T-helper 2 cell treated with Interferon-gamma antibody and Interleukin-4, amounts not matched to agents 5 μg/mL and 100 μg/mL, for 36 hours (primary cell): ENCODE results near the gene CDH23.
A peak's percentile ranks its signal among the peaks of the same experiment; 100 is the strongest.

Source experiments
- DNase-seq: peaks from one replicate; pipeline ENCODE4 v3.0.0; 2021; ENCODE audit warnings: low spot score
- H3K27ac Mint-ChIP-seq: one replicate; pipeline ENCODE4 v1.8.0; 2021; ENCODE audit warnings: mild to moderate bottlenecking, mixed read lengths
- H3K27me3 Mint-ChIP-seq: one replicate; pipeline ENCODE4 v1.8.0; 2021; ENCODE audit warnings: low read depth, mixed read lengths
- H3K36me3 Mint-ChIP-seq: one replicate; pipeline ENCODE4 v1.8.0; 2021; ENCODE audit warnings: low read depth, mixed read lengths
- H3K4me1 Mint-ChIP-seq: one replicate; pipeline ENCODE4 v1.8.0; 2021; ENCODE audit warnings: low read depth, mixed read lengths
- H3K4me3 Mint-ChIP-seq: one replicate; pipeline ENCODE4 v1.8.0; 2022; ENCODE audit warnings: mild to moderate bottlenecking, moderate library complexity, mixed read lengths
- H3K9me3 Mint-ChIP-seq: one replicate; pipeline ENCODE4 v1.8.0; 2021; ENCODE audit warnings: mixed read lengths

The CDH23 gene

DNA sequence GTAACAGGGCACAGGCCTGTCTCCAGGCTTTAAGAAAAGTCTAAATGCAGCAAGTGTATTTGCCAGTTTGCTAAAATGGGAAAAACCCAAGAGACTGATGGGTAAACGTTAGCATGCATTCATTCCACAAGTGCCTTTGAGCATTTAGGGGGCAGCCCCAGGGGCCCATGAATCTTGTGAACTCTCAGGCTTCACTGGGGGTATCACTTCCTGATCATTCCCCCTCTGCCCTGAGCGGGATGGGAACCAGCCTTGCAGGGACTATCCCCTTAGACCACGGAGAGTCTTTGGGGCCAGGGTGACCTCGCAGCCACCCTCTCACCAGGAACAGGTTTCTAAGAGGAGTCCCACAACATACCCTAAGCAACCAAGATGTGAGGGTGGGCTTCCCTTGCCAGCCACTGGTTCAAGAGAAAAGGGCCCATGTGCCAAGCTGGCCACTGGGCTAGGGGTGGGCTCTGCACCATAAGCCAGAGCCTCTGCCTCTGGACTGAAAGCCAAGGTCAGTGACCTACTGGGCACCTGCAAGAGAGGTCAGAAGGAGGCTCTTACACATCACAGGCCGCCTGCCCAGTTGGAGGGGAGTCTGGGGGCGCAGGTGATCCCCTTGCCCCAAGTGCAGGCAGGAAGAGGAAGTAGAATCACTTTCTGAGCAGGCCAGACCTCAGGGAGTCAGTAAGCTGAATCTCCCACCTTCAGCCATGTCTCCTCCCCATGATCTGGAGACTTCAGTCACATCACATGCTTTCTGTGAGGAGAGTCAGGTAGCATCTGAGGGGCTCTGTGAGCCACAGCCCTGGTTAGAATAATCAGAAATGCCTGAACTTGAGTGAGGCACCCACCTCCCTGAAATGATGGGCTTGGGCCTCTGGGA is 247.8 kb downstream of the CDH23 start:
- no peak overlapping the region for H3K4me3 Mint-ChIP-seq
- no peaks in the 10 kb centered on the region for H3K36me3 Mint-ChIP-seq
- DNase-seq = no peak
- H3K4me1 Mint-ChIP-seq = peaks cover 2% of the 10 kb centered on the region
- H3K27me3 Mint-ChIP-seq = no peaks in the 10 kb centered on the region
- H3K27ac Mint-ChIP-seq = no peak overlapping the region
- no peaks in the 10 kb centered on the region for H3K9me3 Mint-ChIP-seq

DNA sequence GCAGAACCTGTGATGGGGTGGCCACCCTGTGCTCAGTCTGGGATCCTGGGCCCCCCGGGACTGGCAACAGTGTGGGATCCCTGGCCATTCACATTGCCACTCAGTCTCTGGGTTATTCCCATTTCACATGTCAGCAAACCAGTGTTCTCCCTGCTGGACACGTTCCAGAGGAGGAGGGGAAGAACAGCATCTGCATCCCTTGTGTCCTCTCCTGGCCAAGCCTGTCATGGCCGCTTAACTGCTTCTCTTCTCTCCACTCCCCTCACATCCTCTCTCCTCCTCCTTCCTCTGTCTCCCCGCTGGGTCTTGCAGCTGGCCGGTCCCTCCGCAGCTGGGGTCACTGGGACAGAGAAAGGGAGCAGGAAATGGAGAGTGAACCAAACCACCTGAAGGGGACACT is 248.5 kb downstream of the CDH23 start:
- peaks cover 2% of the 10 kb centered on the region for H3K4me1 Mint-ChIP-seq
- no peaks in the 10 kb centered on the region for H3K27me3 Mint-ChIP-seq
- no peak for DNase-seq
- peak overlapping the region; percentile 8 for H3K27ac Mint-ChIP-seq
- H3K9me3 Mint-ChIP-seq = no peaks in the 10 kb centered on the region
- no peaks in the 10 kb centered on the region for H3K36me3 Mint-ChIP-seq
- H3K4me3 Mint-ChIP-seq = no peak overlapping the region

DNA sequence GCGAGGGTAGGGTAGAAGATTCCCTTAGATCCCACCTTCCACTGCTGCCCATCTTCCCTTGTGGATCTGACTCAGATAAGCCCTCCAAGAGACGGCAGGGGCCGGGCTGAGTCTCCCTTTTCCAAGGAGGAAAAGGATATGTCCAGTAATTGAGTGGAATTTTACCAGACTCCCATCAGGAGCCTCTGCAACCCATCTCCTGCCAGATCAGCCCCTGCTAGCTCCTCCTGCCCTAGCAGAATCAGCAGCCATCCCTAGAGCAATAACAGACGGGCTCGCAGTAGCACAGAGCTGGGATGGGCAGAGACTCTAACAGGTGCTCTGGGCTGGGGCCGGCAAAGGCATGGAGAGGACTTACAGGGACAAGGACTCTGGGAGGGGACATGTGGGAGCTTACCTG is 249.3 kb downstream of the CDH23 start:
- H3K36me3 Mint-ChIP-seq = no peaks in the 10 kb centered on the region
- peaks cover 2% of the 10 kb centered on the region for H3K4me1 Mint-ChIP-seq
- H3K27ac Mint-ChIP-seq = no peak overlapping the region
- no peak for DNase-seq
- H3K9me3 Mint-ChIP-seq = no peaks in the 10 kb centered on the region
- H3K27me3 Mint-ChIP-seq = no peaks in the 10 kb centered on the region
- H3K4me3 Mint-ChIP-seq = no peak overlapping the region

DNA sequence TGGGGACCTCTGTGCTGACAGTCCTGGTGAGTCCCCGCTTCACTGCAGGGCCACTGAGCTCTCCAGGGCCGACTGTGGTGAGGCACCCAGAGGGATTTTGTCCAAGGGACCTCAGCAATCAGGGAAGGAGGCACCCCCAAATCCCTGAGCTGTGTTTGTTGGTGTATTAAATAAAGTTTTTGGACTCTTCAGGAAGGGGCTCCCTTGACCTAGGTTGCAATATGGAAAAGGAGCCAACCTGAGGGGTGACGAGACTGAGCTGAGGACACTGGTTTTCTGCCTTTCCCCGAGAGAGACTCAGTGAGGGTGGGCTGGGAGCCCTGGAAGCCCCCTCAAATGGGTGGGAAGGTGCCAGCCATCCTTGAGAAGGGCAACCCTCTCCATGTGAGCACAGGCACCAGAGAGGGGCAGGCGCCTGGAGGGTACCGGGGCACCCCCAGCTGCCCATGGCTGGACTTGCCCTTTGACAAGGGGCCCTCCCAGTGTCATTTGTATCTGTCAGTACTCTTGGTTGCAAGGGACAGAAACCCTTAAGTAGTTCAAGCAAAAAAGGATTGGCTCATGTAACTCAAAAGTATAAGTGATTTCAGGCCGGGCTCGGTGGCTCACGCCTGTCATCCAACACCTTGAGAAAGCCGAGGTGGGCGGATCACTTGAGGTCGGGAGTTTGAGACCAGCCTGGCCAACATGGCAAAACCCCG is 250.0 kb downstream of the CDH23 start:
- no peak overlapping the region for H3K27ac Mint-ChIP-seq
- no peaks in the 10 kb centered on the region for H3K9me3 Mint-ChIP-seq
- H3K36me3 Mint-ChIP-seq = no peaks in the 10 kb centered on the region
- H3K4me3 Mint-ChIP-seq = no peak overlapping the region
- no peaks in the 10 kb centered on the region for H3K27me3 Mint-ChIP-seq
- no peak for DNase-seq
- peaks cover 2% of the 10 kb centered on the region for H3K4me1 Mint-ChIP-seq

DNA sequence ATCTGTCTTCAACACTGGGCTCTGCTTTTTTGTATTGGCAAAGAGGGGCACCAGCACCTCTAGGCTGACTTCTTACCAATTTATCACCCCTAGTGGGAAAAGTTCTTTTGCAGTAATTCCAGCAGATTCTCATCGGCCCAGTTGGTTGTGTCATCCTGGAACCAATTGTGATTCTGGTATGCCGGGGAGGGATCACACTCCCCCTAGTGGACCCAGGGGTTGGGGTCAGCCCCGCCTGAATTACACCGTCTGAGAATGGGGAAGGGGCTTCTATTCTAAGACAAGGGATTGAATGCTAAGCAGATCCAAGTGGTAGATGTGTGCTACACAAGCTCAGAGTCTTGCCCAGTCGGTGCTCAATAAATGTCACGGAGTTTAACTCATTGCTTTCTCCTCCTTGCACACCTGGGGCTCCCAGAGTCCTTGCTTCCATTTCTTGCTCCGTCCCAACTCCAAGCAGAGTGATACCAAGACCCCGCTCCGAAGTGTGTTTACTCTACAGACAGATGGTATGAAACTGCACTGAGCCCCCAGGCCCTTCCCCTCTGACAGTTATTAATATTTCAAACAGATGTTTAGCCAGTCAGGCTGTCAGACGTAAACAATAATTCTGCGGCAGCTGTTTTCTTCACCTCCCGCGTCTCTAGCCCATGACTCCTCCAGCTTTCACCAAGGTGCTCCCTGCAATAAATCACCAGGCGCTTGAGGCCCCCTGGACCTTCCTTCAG is 251.0 kb downstream of the CDH23 start:
- H3K36me3 Mint-ChIP-seq = no peaks in the 10 kb centered on the region
- no peak overlapping the region for H3K4me3 Mint-ChIP-seq
- no peaks in the 10 kb centered on the region for H3K9me3 Mint-ChIP-seq
- H3K27me3 Mint-ChIP-seq = no peaks in the 10 kb centered on the region
- DNase-seq = no peak
- H3K4me1 Mint-ChIP-seq = peaks cover 2% of the 10 kb centered on the region
- H3K27ac Mint-ChIP-seq = no peak overlapping the region

DNA sequence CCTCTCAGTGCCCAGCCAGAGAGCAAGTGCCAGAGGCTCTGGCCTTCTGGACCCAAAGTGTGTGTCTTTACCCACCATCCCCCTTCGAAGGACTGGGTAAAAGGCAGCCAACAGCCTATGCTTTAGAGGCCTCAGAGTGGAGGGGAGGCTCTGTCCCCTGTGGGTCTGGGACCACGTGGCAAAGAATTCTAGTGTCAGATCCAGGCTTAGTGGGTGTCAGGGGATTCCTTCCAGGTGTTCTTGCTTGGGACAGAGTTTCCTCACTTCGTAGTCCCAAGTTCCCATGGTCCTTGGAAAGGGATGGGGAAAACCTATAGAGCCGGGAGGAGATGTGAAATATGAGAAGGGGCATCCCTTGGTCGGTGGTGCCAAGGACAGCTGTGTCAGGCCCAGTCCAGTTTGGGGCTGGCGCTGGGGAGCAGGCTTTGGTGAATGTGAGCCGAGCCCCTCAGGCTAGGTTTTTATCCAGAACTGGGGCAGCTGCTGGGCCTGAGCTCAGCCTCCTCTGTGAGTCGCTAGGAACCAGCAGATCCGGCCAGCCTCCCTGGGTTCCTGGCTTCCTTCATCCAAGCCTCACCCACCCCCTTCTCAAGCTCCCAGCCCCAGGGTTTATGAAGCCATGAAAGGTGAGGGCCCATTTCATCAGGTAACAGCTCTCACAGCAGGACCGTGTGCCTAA is 251.7 kb downstream of the CDH23 start:
- Mint-ChIP-seq H3K27me3 (no peaks in the 10 kb centered on the region), H3K27ac (no peak overlapping the region), H3K9me3 (no peaks in the 10 kb centered on the region)

DNA sequence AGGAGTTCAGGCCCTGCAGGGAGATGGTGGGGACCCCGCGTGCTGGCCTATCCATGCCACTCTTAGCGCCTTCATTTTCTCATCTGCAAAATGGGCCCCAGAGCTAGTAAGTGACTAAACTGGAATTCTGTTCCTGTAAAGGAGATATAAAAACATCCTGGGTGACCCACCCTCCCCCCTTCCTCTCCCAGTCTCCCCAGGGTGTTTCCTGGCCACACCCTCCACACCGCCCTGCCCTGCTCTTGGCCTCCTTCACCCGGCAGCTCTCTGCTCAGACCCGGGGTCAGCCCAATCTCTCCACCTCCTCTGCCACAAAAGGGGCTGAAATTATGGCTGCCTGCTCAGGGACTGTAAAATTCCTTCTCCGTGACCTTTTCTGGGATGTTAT is 252.2 kb downstream of the CDH23 start:
- no peak for DNase-seq
- peaks cover 2% of the 10 kb centered on the region for H3K4me1 Mint-ChIP-seq
- H3K36me3 Mint-ChIP-seq = no peaks in the 10 kb centered on the region
- H3K4me3 Mint-ChIP-seq = no peak overlapping the region
- H3K27me3 Mint-ChIP-seq = no peaks in the 10 kb centered on the region
- H3K9me3 Mint-ChIP-seq = no peaks in the 10 kb centered on the region
- H3K27ac Mint-ChIP-seq = no peak overlapping the region

More for the DNA sequence above, 251.7 kb downstream of the CDH23 start:
- DNase-seq = no peak
- Mint-ChIP-seq H3K4me1 (peaks cover 2% of the 10 kb centered on the region), H3K36me3 (no peaks in the 10 kb centered on the region), H3K4me3 (no peak overlapping the region)

DNA sequence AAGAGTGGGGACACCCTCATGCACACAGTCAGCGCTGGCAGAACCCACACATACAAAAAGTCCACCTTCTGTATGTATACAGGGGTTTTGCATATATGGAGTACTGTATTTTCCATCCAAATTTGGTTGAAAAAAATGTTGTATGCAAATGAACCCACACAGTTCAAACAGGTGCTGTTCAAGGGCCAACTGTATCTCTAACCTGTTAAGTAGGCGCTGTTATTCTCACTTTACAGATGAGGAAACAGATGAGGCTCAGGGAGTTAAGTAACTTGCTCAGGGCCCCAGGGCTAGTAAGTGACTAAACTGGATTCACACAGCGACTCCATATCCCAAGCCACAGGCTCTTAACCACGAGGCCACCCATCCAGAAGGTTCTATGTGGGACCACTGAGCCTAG is 252.9 kb downstream of the CDH23 start:
- Mint-ChIP-seq H3K9me3 (no peaks in the 10 kb centered on the region), H3K27ac (no peak overlapping the region), H3K36me3 (no peaks in the 10 kb centered on the region), H3K4me3 (no peak overlapping the region), H3K4me1 (peaks cover 2% of the 10 kb centered on the region), H3K27me3 (no peaks in the 10 kb centered on the region)
- DNase-seq = no peak

DNA sequence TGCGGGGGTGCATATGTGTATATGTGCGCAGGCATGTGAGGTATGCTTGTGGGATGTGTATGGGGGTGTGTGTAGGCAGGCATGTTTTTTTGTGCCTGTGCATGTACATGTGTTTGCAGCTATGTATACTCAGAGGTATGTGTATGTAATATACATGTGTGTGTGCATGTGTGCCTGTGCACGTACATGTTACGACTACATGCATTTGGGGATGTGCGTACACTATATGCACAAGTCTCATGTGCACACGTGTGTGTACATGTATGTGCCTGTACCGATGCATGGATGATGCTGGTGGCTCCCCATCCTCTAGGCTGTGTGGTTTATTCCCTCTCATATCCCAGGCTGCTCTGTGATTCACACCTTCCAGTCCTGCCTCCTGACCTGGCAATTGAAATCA is 253.7 kb downstream of the CDH23 start:
- Mint-ChIP-seq H3K9me3 (no peaks in the 10 kb centered on the region), H3K27me3 (no peaks in the 10 kb centered on the region), H3K36me3 (no peaks in the 10 kb centered on the region), H3K4me1 (peaks cover 2% of the 10 kb centered on the region), H3K4me3 (no peak overlapping the region), H3K27ac (no peak overlapping the region)
- DNase-seq = no peak

DNA sequence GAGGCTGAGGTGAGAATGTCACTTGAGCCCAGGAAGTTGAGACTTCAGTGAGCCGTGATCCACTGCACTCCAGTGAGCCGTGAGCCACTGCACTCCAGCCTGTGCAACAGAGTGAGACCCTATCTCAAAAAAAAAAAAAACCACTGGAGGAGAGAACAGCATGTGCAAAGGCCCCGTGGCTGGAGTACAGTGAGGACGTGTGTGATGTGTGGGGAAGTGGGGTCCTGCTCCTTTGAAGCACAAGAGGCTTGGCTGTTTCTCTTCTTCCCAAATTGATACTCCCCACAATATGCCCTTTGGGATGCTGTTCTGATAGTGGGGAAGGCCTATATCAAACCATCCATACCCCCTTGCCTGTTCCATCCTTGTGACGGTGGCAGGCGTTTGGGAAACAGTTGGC is 254.7 kb downstream of the CDH23 start:
- DNase-seq = no peak
- Mint-ChIP-seq H3K9me3 (no peaks in the 10 kb centered on the region), H3K27me3 (no peaks in the 10 kb centered on the region), H3K36me3 (no peaks in the 10 kb centered on the region), H3K4me1 (peaks cover 2% of the 10 kb centered on the region), H3K4me3 (no peak overlapping the region), H3K27ac (no peak overlapping the region)

DNA sequence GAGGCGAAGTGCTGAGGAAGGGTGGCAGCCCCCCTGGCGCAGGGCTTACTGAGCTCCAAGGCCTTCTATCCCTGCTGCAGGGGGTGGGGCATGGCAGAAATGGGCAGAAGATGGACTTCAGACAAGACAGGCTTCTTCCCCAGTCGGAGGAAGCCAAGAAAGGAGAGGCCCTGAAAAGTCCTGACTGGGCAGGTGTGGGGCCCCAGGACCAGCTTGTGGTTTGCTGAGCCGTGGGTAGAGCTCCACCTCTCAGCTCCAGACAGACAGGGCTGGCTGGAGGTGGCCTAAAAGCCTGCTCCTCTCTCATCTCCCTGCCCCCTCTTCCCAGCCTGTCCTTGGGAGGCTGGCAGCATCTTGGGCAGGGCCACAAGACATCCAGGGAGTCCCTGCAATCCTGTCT is 255.2 kb downstream of the CDH23 start:
- Mint-ChIP-seq H3K4me3 (no peak overlapping the region), H3K27ac (no peak overlapping the region), H3K4me1 (peaks cover 2% of the 10 kb centered on the region), H3K36me3 (no peaks in the 10 kb centered on the region), H3K9me3 (no peaks in the 10 kb centered on the region), H3K27me3 (no peaks in the 10 kb centered on the region)
- DNase-seq = no peak

DNA sequence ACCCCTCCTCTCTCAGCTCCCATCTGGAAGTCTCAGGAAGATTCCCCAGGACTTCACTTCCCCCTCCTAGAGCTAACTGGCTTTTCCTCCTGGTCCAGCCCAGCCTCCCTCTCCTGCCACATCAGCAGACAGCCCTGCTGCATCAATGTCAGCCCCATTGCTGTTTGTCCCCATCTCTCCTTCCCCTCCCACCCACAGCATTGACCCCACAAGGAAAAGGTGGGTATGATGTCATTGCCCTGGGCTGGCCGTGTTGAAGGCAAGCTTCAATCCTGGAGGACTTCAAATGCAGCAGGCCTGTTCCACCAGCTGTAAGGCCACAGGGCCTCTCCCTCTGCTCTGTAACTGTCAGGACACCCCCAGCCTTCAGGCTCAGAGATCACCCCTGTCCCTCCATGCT is 256.3 kb downstream of the CDH23 start:
- no peak overlapping the region for H3K4me3 Mint-ChIP-seq

DNA sequence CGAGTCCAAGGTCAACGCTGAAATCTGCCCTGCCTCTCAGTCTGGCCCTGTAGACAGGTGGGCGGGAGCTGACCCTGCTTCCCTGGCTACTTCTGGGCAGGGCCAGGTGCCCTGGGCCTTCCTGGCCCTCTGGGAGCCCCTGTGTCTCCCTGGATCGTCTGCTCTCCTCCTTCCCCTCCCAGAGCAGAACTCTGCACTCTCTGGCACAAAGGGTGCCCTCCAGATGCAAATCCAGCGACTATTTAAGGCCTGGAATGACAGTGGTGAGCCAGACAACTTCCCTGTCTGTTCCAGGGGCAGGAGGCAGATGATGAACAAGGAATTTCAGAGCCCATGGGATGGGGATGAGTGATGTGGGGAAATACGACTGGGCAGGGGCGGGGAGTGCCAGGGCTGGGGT is 259.5 kb downstream of the CDH23 start:
- no peak overlapping the region for H3K27ac Mint-ChIP-seq
- no peaks in the 10 kb centered on the region for H3K27me3 Mint-ChIP-seq
- no peaks in the 10 kb centered on the region for H3K9me3 Mint-ChIP-seq
- H3K36me3 Mint-ChIP-seq = no peaks in the 10 kb centered on the region
- H3K4me3 Mint-ChIP-seq = no peak overlapping the region
- H3K4me1 Mint-ChIP-seq = no peaks in the 10 kb centered on the region
- no peak for DNase-seq

More for the DNA sequence above, 256.3 kb downstream of the CDH23 start:
- H3K27me3 Mint-ChIP-seq = no peaks in the 10 kb centered on the region
- H3K9me3 Mint-ChIP-seq = no peaks in the 10 kb centered on the region
- H3K4me1 Mint-ChIP-seq = peaks cover 2% of the 10 kb centered on the region
- H3K36me3 Mint-ChIP-seq = no peaks in the 10 kb centered on the region
- H3K27ac Mint-ChIP-seq = no peak overlapping the region
- no peak for DNase-seq
